Smooth muscle cell (in vitro differentiated cells): ENCODE results near the gene ZFPL1. TPM values are rescaled to one million over a fixed set of nuclear protein-coding genes. Genes with fewer than 3 reads are reported as not detected.

Experiments
- DNase-seq: peaks from one replicate; lab custom pipeline; 2025; ENCODE audit not compliant: unreplicated experiment; lab: John Stamatoyannopoulos, UW
- H2AFZ ChIP-seq: fragments of 200-600 bp; sonication (generic); 2 replicates; pipeline ENCODE4 v1.6.0; 2016; ENCODE audit warnings: antibody characterized with exemption, low read depth, mild to moderate bottlenecking
- H3F3A ChIP-seq: fragments of 200-600 bp; sonication (generic); 2 replicates; pipeline ENCODE4 v1.6.0; 2017; ENCODE audit warnings: antibody characterized with exemption, low read depth
- H3K27ac ChIP-seq: fragments of 200-600 bp; sonication (generic); 2 replicates; pipeline ENCODE4 v1.5.1; 2016; ENCODE audit warnings: low read depth, mild to moderate bottlenecking
- H3K27me3 ChIP-seq: fragments of 200-600 bp; sonication (generic); 2 replicates; pipeline ENCODE4 v1.6.1; 2016; ENCODE audit warnings: low read depth, mild to moderate bottlenecking
- H3K36me3 ChIP-seq: fragments of 200-600 bp; sonication (generic); 2 replicates; pipeline ENCODE4 v1.5.1; 2016; ENCODE audit warnings: low read depth
- H3K4me1 ChIP-seq: fragments of 200-600 bp; sonication (generic); 2 replicates; pipeline ENCODE4 v1.5.1; 2016; ENCODE audit warnings: low read depth
- H3K4me2 ChIP-seq: fragments of 200-600 bp; sonication (generic); 2 replicates; pipeline ENCODE4 v1.6.0; 2016; ENCODE audit warnings: mild to moderate bottlenecking
- H3K4me3 ChIP-seq: fragments of 200-600 bp; sonication (generic); 2 replicates; pipeline ENCODE4 v1.5.1; 2016; ENCODE audit warnings: mild to moderate bottlenecking
- H3K79me2 ChIP-seq: fragments of 200-600 bp; sonication (generic); 2 replicates; pipeline ENCODE4 v1.6.0; 2016; ENCODE audit warnings: low read depth, mild to moderate bottlenecking
- H3K9ac ChIP-seq: fragments of 200-600 bp; sonication (generic); 2 replicates; pipeline ENCODE4 v1.6.0; 2016; ENCODE audit warnings: low read depth
- H3K9me3 ChIP-seq: fragments of 200-600 bp; sonication (generic); replicated peaks from 2 replicates; pipeline ENCODE4 v1.5.1; 2016; ENCODE audit warnings: low read depth
- H4K20me1 ChIP-seq: fragments of 200-600 bp; sonication (generic); 2 replicates; pipeline ENCODE4 v1.6.0; 2016; ENCODE audit warnings: low read depth
- WGBS: methylation state at CpG from one replicate; pipeline ENCODE4 v1.1.7; 2016; ENCODE audit warnings: low lambda C conversion rate; 5-methylcytosine and 5-hydroxymethylcytosine counted together
- polyA plus RNA-seq: library from polyadenylated mRNA; unstranded; fragments of >200 nt; fragmentation: Nextera tagmentation; extraction: Ambion mirVana; gene quantifications from 2 replicates; pipeline ENCODE4 v1.2.1, GENCODE V29; 2016
- total RNA-seq: library from RNA; depleted of rRNA; stranded (reverse); fragments of >200 nt; gene quantifications from 2 replicates; pipeline ENCODE4 v1.2.3, GENCODE V29; 2014
- TF ChIP-seq, protein P1 (sequence below): fragments of 200-600 bp; sonication (generic); IDR thresholded peaks from 2 replicates; pipeline ENCODE4 v1.5.1; 2017; ENCODE audit warnings: borderline replicate concordance, mild to moderate bottlenecking, antibody characterized with exemption; ENCODE audit not compliant: insufficient read depth, poor library complexity, severe bottlenecking

Gene ZFPL1
- total RNA-seq, result 49.1 and 91.0 TPM in 2 replicates
- 81.0 and 87.1 TPM in 2 replicates for polyA plus RNA-seq

GRCh38 chr11:65083834-65084597, at the start of gene ZFPL1, which contains the start of gene CDCA5:
Gene ZFPL1, plus strand, starts transcription at chr11:65084222. Its CDS starts 477 bp downstream, at chr11:65084699.
Gene CDCA5, minus strand, starts transcription at chr11:65084040. Its CDS starts 62 bp downstream, at chr11:65083978.
- H3K4me1 ChIP-seq, result peaks cover 11% of the 10 kb centered on the region
- no peaks in the 10 kb centered on the region for H3K9me3 ChIP-seq
- H3K4me3 ChIP-seq, result peak within 1 kb of the TSS; percentile 81
- H2AFZ ChIP-seq, result peak within 1 kb of the TSS; percentile 92
- WGBS, result 1% methylated on average over 75 of the region's 79 CpGs
- H3K9ac ChIP-seq, result peak within 1 kb of the TSS; percentile 94
- H3K27me3 ChIP-seq, result no peaks in the 10 kb centered on the region
- H3K27ac ChIP-seq, result peak within 1 kb of the TSS; percentile 92
- no peaks in the 10 kb centered on the region for H3F3A ChIP-seq
- H4K20me1 ChIP-seq, result no peaks in the 10 kb centered on the region
- no peaks in the 10 kb centered on the region for H3K36me3 ChIP-seq
- TF ChIP-seq, protein P1, sequence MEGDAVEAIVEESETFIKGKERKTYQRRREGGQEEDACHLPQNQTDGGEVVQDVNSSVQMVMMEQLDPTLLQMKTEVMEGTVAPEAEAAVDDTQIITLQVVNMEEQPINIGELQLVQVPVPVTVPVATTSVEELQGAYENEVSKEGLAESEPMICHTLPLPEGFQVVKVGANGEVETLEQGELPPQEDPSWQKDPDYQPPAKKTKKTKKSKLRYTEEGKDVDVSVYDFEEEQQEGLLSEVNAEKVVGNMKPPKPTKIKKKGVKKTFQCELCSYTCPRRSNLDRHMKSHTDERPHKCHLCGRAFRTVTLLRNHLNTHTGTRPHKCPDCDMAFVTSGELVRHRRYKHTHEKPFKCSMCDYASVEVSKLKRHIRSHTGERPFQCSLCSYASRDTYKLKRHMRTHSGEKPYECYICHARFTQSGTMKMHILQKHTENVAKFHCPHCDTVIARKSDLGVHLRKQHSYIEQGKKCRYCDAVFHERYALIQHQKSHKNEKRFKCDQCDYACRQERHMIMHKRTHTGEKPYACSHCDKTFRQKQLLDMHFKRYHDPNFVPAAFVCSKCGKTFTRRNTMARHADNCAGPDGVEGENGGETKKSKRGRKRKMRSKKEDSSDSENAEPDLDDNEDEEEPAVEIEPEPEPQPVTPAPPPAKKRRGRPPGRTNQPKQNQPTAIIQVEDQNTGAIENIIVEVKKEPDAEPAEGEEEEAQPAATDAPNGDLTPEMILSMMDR, result no peak
- peak within 1 kb of the TSS; percentile 96 for H3K4me2 ChIP-seq
- peaks cover 28% of the 10 kb centered on the region for H3K79me2 ChIP-seq
- DNase-seq, result peak; percentile 84

DNA sequence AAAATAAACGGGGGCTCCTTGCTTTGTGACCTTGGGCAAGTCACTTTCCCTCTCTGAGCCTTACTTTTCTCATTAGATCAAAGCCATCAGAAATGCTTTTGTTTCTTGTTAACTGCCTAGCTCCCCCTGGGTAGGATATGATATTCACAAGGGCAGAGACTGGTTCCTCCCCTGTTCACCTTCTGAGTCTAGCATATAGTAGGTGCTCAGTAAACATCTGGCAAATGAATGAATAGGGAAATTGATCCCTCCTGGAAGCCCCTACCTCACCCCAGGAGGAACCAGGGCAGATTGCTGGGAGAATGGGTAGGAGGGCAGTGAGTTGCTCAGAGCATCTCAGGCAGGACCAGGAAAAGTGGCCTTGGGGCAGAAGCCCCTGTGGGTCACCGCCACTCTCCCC, 49.6 kb upstream of the ZFPL1 start:
- 98% methylated on average over 2 of the region's 2 CpGs for WGBS
- no peaks in the 10 kb centered on the region for H3K9me3 ChIP-seq
- H4K20me1 ChIP-seq, result no peaks in the 10 kb centered on the region
- H3K36me3 ChIP-seq, result no peaks in the 10 kb centered on the region
- H3K27me3 ChIP-seq, result no peaks in the 10 kb centered on the region
- no peak for DNase-seq
- no peak overlapping the region for H3K4me2 ChIP-seq
- TF ChIP-seq, protein P1, result no peak
- no peak overlapping the region for H2AFZ ChIP-seq
- no peak overlapping the region for H3K4me3 ChIP-seq
- no peak overlapping the region for H3K9ac ChIP-seq
- no peak overlapping the region for H3K27ac ChIP-seq
- H3K4me1 ChIP-seq, result no peaks in the 10 kb centered on the region
- no peaks in the 10 kb centered on the region for H3F3A ChIP-seq
- peaks cover 5% of the 10 kb centered on the region for H3K79me2 ChIP-seq

DNA sequence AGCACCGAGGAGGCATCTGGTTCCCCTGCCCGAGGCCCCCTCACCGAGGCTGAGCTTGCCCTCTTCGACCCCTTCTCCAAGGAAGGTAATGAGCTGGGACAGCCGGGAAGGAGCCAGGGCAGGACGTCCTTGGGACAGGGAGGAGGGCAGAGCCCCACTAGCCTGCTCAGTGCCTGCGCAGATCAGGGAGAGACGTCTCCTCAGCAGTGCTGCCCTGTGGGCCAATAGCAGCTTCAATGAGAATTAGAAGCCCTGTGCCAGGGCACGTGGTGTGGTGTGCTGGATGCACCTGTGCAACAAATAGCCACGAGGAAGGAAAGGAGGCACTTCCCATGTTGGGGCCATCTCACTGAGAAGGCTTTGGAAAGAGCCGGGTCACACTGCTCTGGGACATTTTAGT, 48.4 kb upstream of the ZFPL1 start:
- Histone ChIP-seq H2AFZ (no peak overlapping the region), H3K36me3 (no peaks in the 10 kb centered on the region), H3K9ac (no peak overlapping the region), H3K9me3 (no peaks in the 10 kb centered on the region), H3K27ac (no peak overlapping the region), H3F3A (peaks cover 5% of the 10 kb centered on the region), H4K20me1 (no peaks in the 10 kb centered on the region), H3K4me2 (no peak overlapping the region), H3K79me2 (no peaks in the 10 kb centered on the region), H3K4me3 (no peak overlapping the region), H3K27me3 (no peaks in the 10 kb centered on the region), H3K4me1 (no peaks in the 10 kb centered on the region)
- 93% methylated on average over 11 of the region's 11 CpGs for WGBS
- TF ChIP-seq, protein P1, result no peak
- no peak for DNase-seq
